ENCODE data around the gene TEDC2. TPM values are rescaled to one million over a fixed set of nuclear protein-coding genes. Genes with fewer than 3 reads are reported as not detected.

Gene TEDC2
- total RNA-seq, 1 experiment from 2014 or later: 45.4 TPM

GRCh38 chr16:2477327-2477726 is 17.4 kb downstream of the TEDC2 start:
- no peak for TF ChIP-seq CTCF (conservative IDR thresholded peaks at IDR 0.05)
- no peak overlapping the region for H3T11ph ChIP-seq (ENCODE audit: low read length)
- no CpG with 5 or more reads among the region's 3 CpGs for WGBS (ENCODE audit: extremely low coverage, insufficient read length, low lambda C conversion rate)
- H3K4me1 ChIP-seq (ENCODE audit: insufficient read depth, low read length): no peaks in the 10 kb centered on the region
- H3K9me3 ChIP-seq (ENCODE audit: control insufficient read depth, low read depth, low read length): no peaks in the 10 kb centered on the region
- no peak overlapping the region for H2BK120ac ChIP-seq (ENCODE audit: low read depth, low read length, poor library complexity, severe bottlenecking)
- H3K4me1 Mint-ChIP-seq: peaks cover 9 to 12% of the 10 kb centered on the region in 2 experiments
- no peak overlapping the region for H4K91ac ChIP-seq (ENCODE audit: insufficient read length, low read depth, low read length)
- H3K27me3 Mint-ChIP-seq (ENCODE audit: low read depth): peaks cover 29% of the 10 kb centered on the region
- no peaks in the 10 kb centered on the region for H3K9me3 Mint-ChIP-seq
- peaks cover 4% of the 10 kb centered on the region for H4K20me1 ChIP-seq (ENCODE audit: control insufficient read depth, insufficient read depth, insufficient read length)
- no peak overlapping the region; a peak in 1 of 7 replicates for H3K27ac Mint-ChIP-seq
- H3K23ac ChIP-seq (ENCODE audit: insufficient read length, low read depth, low read length): no peak overlapping the region
- H3K36me3 Mint-ChIP-seq (ENCODE audit: insufficient read depth in 1 of 3, low read depth in 3 of 3): no peaks in the 10 kb centered on the region; a peak in 1 of 7 replicates
- H4K8ac ChIP-seq (replicated peaks; ENCODE audit: insufficient read length, low read depth, low read length): no peak overlapping the region
- no peak overlapping the region for H3K56ac ChIP-seq (ENCODE audit: insufficient read length, low read depth, low read length)
- H3K14ac ChIP-seq (ENCODE audit: insufficient read depth, low read length): no peak overlapping the region
- no peak overlapping the region for H3K18ac ChIP-seq (ENCODE audit: insufficient read length, low read depth, low read length)
- H2BK15ac ChIP-seq (ENCODE audit: low read depth, low read length): no peak overlapping the region
- no peaks in the 10 kb centered on the region for H3K79me2 ChIP-seq (ENCODE audit: insufficient read depth, low read length)
- H3K4me3 Mint-ChIP-seq: no peak overlapping the region
- H3K27ac ChIP-seq (ENCODE audit: insufficient read length, low read depth, low read length): no peak overlapping the region
- no peak overlapping the region for H3K4ac ChIP-seq (ENCODE audit: low read depth, low read length)
- no peak overlapping the region for H3K4me2 ChIP-seq (ENCODE audit: insufficient read depth, insufficient read length, low read length)
- no peak overlapping the region for H3K9ac ChIP-seq (ENCODE audit: extremely low read depth, insufficient read length, low read length)
- peaks cover 6% of the 10 kb centered on the region for H3K23me2 ChIP-seq (ENCODE audit: insufficient read length, low read depth, low read length, poor library complexity, severe bottlenecking)
- no peaks in the 10 kb centered on the region for H3K79me1 ChIP-seq (ENCODE audit: insufficient read depth, low read depth, low read length, poor library complexity, severe bottlenecking)
- no peak for DNase-seq
- no peak overlapping the region for H2AFZ ChIP-seq (ENCODE audit: low read length)
- H2BK5ac ChIP-seq (ENCODE audit: insufficient read length, low read length): no peak overlapping the region
- H2BK20ac ChIP-seq (ENCODE audit: low read depth, low read length, poor library complexity, severe bottlenecking): no peak overlapping the region
- H3K27me3 ChIP-seq (ENCODE audit: insufficient read depth, low read length): peaks cover 8% of the 10 kb centered on the region; the same call in 1 of the 2 replicates
- no peak overlapping the region for H2AK5ac ChIP-seq (ENCODE audit: insufficient read length, low read length)
- no peak overlapping the region for H4K5ac ChIP-seq (ENCODE audit: insufficient read length, low read depth, low read length)
- no peak overlapping the region for H2BK12ac ChIP-seq (ENCODE audit: insufficient read length, low read depth, low read length)

Data from H9 (cell line).